ENCODE results near the gene BABAM2. TPM values are rescaled to one million over a fixed set of nuclear protein-coding genes. Genes with fewer than 3 reads are reported as not detected.
A peak's percentile ranks its signal among the peaks of the same experiment; 100 is the strongest.

BABAM2 gene
- total RNA-seq, 1 donor from 2014 or later = 33.9 TPM

DNA sequence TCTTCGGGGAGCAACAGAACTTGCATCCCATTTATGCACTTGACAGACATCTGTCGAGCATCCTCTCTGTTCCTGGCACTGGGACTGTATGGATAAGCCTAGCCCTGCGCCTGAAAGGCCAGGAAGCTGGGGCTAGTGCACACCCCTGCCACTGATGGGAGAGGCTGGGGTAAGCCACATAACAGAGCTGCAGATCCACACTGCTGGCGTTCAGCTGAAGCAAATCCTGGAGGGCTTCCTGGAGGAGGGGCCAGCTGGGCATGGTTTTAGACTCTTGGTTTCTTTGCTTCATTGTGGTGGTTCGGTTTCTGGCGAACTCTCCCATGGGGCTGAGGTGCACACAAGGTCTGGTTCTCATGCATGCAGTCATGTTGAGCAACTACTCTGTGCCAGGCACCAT, 456.7 kb downstream of the BABAM2 start:
- TF ChIP-seq, protein P1, sequence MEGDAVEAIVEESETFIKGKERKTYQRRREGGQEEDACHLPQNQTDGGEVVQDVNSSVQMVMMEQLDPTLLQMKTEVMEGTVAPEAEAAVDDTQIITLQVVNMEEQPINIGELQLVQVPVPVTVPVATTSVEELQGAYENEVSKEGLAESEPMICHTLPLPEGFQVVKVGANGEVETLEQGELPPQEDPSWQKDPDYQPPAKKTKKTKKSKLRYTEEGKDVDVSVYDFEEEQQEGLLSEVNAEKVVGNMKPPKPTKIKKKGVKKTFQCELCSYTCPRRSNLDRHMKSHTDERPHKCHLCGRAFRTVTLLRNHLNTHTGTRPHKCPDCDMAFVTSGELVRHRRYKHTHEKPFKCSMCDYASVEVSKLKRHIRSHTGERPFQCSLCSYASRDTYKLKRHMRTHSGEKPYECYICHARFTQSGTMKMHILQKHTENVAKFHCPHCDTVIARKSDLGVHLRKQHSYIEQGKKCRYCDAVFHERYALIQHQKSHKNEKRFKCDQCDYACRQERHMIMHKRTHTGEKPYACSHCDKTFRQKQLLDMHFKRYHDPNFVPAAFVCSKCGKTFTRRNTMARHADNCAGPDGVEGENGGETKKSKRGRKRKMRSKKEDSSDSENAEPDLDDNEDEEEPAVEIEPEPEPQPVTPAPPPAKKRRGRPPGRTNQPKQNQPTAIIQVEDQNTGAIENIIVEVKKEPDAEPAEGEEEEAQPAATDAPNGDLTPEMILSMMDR (IDR thresholded peaks at IDR 0.05) = no peak
- Mint-ChIP-seq H3K27me3 (ENCODE audit: low read depth) (no peaks in the 10 kb centered on the region), H3K4me3 (ENCODE audit: unreplicated experiment) (no peak overlapping the region), H3K36me3 (ENCODE audit: low read depth) (no peaks in the 10 kb centered on the region), H3K4me1 (ENCODE audit: low read depth) (peaks cover 50% of the 10 kb centered on the region), H3K9me3 (ENCODE audit: low read depth) (no peaks in the 10 kb centered on the region), H3K27ac (ENCODE audit: unreplicated experiment) (no peak overlapping the region)
- peak; percentile 33 for DNase-seq (ENCODE audit: low spot score)

DNA sequence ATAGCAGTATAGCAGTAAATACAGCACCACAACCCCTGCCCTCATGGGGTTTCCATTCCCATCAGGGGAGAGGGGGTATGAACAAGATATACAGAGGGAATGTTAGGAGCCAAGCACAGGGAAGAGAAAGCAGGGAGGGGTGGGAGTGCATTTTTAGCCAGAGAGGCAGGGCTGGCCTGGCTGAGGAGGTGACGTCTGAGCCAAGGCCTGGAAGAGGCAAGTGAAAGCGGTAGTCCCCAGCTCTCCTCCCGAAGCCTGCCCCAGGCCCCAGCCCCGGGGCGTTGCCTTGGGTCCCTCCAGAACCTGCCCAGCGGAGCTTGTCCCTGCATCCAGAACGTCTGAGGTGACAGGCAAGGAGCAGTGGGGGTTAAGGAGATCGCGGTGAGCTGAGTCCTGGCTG, 457.1 kb downstream of the BABAM2 start:
- H3K4me1 Mint-ChIP-seq (ENCODE audit: low read depth) = peaks cover 50% of the 10 kb centered on the region
- no peak overlapping the region for H3K4me3 Mint-ChIP-seq (ENCODE audit: unreplicated experiment)
- TF ChIP-seq, protein P1 (IDR thresholded peaks at IDR 0.05) = no peak
- H3K27me3 Mint-ChIP-seq (ENCODE audit: low read depth) = no peaks in the 10 kb centered on the region
- no peak overlapping the region for H3K27ac Mint-ChIP-seq (ENCODE audit: unreplicated experiment)
- no peaks in the 10 kb centered on the region for H3K36me3 Mint-ChIP-seq (ENCODE audit: low read depth)
- DNase-seq (ENCODE audit: low spot score) = peak; percentile 71
- no peaks in the 10 kb centered on the region for H3K9me3 Mint-ChIP-seq (ENCODE audit: low read depth)

DNA sequence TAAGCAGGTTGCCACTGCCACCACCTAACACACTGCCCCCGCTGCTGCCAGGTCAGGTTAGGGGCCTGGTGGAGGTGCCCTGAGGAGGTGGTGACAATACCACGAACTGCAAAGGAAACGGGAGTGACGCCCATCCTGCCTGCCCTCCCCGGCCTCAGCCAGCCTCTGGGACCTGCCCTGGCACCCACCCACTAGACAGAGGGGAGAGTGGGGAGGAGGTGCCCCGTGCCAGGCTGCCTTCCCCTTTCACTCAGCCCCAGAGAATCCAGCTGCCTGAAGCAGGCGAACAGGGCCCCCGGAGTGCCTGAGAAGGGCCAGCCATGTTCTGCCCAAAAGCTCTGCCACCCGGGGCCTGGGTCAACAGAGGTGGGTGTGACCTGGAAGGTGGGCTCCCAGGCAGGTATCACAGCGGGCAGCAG, 457.6 kb downstream of the BABAM2 start:
- TF ChIP-seq, protein P1 (IDR thresholded peaks at IDR 0.05) = no peak
- Mint-ChIP-seq H3K36me3 (ENCODE audit: low read depth) (no peaks in the 10 kb centered on the region), H3K4me1 (ENCODE audit: low read depth) (peaks cover 47% of the 10 kb centered on the region), H3K9me3 (ENCODE audit: low read depth) (no peaks in the 10 kb centered on the region), H3K4me3 (ENCODE audit: unreplicated experiment) (no peak overlapping the region), H3K27ac (ENCODE audit: unreplicated experiment) (no peak overlapping the region), H3K27me3 (ENCODE audit: low read depth) (no peaks in the 10 kb centered on the region)
- peak; percentile 75 for DNase-seq (ENCODE audit: low spot score)

DNA sequence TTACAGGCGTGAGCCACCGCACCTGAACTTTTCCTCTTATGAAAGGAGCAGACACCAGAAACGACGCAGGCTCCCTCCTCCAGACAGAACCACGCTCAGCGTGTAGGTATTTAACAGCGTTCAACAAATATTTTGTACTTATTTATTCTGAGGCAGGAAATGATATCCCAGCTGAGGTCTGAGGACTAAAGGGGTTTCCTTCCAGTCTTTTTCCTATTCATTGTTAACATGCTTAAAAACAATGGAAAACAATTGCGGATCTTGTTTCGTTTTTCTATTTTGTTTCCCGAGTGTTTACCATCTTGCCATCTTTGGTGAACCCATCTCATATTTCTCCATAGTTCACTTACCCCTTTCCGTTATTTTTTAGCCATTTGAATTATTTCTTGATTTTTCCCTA, 458.4 kb downstream of the BABAM2 start:
- TF ChIP-seq, protein P1 (IDR thresholded peaks at IDR 0.05) = no peak
- no peaks in the 10 kb centered on the region for H3K36me3 Mint-ChIP-seq (ENCODE audit: low read depth)
- no peaks in the 10 kb centered on the region for H3K9me3 Mint-ChIP-seq (ENCODE audit: low read depth)
- no peak overlapping the region for H3K27ac Mint-ChIP-seq (ENCODE audit: unreplicated experiment)
- no peaks in the 10 kb centered on the region for H3K27me3 Mint-ChIP-seq (ENCODE audit: low read depth)
- DNase-seq (ENCODE audit: low spot score) = peak; percentile 37
- H3K4me3 Mint-ChIP-seq (ENCODE audit: unreplicated experiment) = no peak overlapping the region
- H3K4me1 Mint-ChIP-seq (ENCODE audit: low read depth) = peaks cover 39% of the 10 kb centered on the region

DNA sequence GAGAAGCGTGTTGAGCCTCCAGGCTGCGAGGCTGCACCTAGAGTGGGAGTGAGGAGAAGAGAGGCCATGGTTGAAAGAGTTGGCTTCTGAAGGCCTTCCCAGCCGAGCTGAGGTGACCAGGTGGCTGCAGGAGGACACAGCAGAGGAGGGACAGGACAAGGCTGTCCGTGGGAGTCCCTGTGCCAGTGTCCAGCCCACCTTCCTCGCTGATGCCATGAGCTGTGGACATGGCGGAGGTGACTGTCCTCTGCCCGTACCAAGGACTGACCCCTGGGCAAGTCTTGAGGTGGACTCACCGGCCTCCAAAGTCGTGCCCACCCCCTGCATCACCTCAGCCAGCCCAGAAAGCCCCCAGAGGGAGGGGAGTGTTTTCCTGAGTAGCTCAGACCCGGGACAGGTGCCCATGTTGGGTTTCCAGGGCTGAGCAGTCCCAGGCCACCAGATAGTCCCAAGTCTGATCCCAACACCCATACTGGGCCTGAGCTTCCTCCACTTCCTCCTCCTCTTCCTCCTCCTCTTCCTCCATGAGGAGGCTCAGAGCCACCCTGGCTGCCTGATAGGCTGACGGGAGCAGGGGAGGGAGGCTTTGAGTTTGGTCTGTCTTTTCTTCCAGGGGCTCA, 459.1 kb downstream of the BABAM2 start:
- no peak overlapping the region for H3K4me3 Mint-ChIP-seq (ENCODE audit: unreplicated experiment)

More for the DNA sequence above, 459.1 kb downstream of the BABAM2 start:
- peak; percentile 65 for DNase-seq (ENCODE audit: low spot score)
- no peaks in the 10 kb centered on the region for H3K27me3 Mint-ChIP-seq (ENCODE audit: low read depth)
- no peaks in the 10 kb centered on the region for H3K9me3 Mint-ChIP-seq (ENCODE audit: low read depth)
- peaks cover 32% of the 10 kb centered on the region for H3K4me1 Mint-ChIP-seq (ENCODE audit: low read depth)
- TF ChIP-seq, protein P1 (IDR thresholded peaks at IDR 0.05) = no peak
- H3K27ac Mint-ChIP-seq (ENCODE audit: unreplicated experiment) = no peak overlapping the region
- H3K36me3 Mint-ChIP-seq (ENCODE audit: low read depth) = no peaks in the 10 kb centered on the region
